Measurements from ENCODE around the gene ERC1.

GRCh38 chr12:1436981-1437380 lies 446.0 kb downstream of the ERC1 start:
- TF ChIP-seq CTCF (IDR thresholded peaks at IDR 0.05; ENCODE audit: insufficient read depth, low read length) (no peak), GABPA (IDR thresholded peaks at IDR 0.05; ENCODE audit: low read depth) (no peak), POLR2AphosphoS5 (IDR thresholded peaks at IDR 0.05; ENCODE audit: low read depth) (no peak)
